HG02798 (cell line): ENCODE data around the gene NNMT.
"Not testable (repeated sequence)": the region's sequence is repeated elsewhere in the genome, so short reads cannot be mapped to it uniquely, and the experiment has no call there.

ENCODE experiments used
- ATAC-seq: cut with Tn5 transposase; IDR thresholded peaks from one replicate; pipeline ENCODE4 v1.9.1; 2021; ENCODE audit warnings: mild to moderate bottlenecking; ENCODE audit not compliant: unreplicated experiment, poor library complexity

Gene NNMT

GRCh38 chr11:114304969-114305368 is 8.8 kb downstream of the NNMT start:
- ATAC-seq = no peak

GRCh38 chr11:114307524-114308203 is 11.5 kb downstream of the NNMT start:
- ATAC-seq = no peak

- ATAC-seq = no peak
Observed at GRCh38 chr11:114308689-114309089, 12.5 kb downstream of the NNMT start.

GRCh38 chr11:114309517-114309916 is 13.3 kb downstream of the NNMT start:
- ATAC-seq = no peak

- no peak for ATAC-seq
Observed at GRCh38 chr11:114310095-114310494, 13.9 kb downstream of the NNMT start.

- no peak for ATAC-seq
Observed at GRCh38 chr11:114311946-114312345, 15.7 kb downstream of the NNMT start.

GRCh38 chr11:114314096-114314495 is 17.9 kb downstream of the NNMT start:
- ATAC-seq = no peak

- ATAC-seq = no peak
Observed at GRCh38 chr11:114315749-114316368, 19.7 kb downstream of the NNMT start.

GRCh38 chr11:114316980-114317786 is 21.0 kb downstream of the NNMT start:
- ATAC-seq = no peak

- no peak for ATAC-seq
Observed at GRCh38 chr11:114317787-114318137, 21.6 kb downstream of the NNMT start.

- no peak for ATAC-seq
Observed at GRCh38 chr11:114318361-114318760, 22.2 kb downstream of the NNMT start.

- ATAC-seq = no peak
Observed at GRCh38 chr11:114319716-114320328, 23.6 kb downstream of the NNMT start.

GRCh38 chr11:114321621-114322257 is 25.5 kb downstream of the NNMT start:
- ATAC-seq = no peak

GRCh38 chr11:114322934-114323333 is 26.7 kb downstream of the NNMT start:
- ATAC-seq = no peak

GRCh38 chr11:114326151-114326550 is 30.0 kb downstream of the NNMT start:
- no peak for ATAC-seq

GRCh38 chr11:114326776-114327175 is 30.6 kb downstream of the NNMT start:
- no peak for ATAC-seq

GRCh38 chr11:114330373-114330772 is 34.2 kb downstream of the NNMT start:
- no peak for ATAC-seq

- ATAC-seq = peak; percentile 64
Observed at GRCh38 chr11:114340311-114341131, 44.3 kb downstream of the NNMT start.

- ATAC-seq = not testable (repeated sequence)
Observed at GRCh38 chr11:114341667-114342066, 45.5 kb downstream of the NNMT start.

- ATAC-seq = no peak
Observed at GRCh38 chr11:114342476-114342875, 46.3 kb downstream of the NNMT start.
